Esophagus (tissue), 2 donors: ENCODE measurements around the gene OR1J4. TPM values are rescaled to one million over a fixed set of nuclear protein-coding genes. Genes with fewer than 3 reads are reported as not detected.

Experiments
- H3K27ac ChIP-seq, 2 donors: one replicate each; pipeline ENCODE4 v1.5.1; 2013; ENCODE audit warnings: low read depth in 2 of 2, mild to moderate bottlenecking in 2 of 2, inconsistent platforms in 1 of 2, low read length in 1 of 2, moderate library complexity in 1 of 2
- H3K27me3 ChIP-seq, 2 donors: one replicate each; pipeline ENCODE4 v1.6.1; 2013; ENCODE audit warnings: low read length in 2 of 2, control low read depth in 1 of 2, mild to moderate bottlenecking in 1 of 2; ENCODE audit not compliant: insufficient read depth in 2 of 2, control insufficient read depth in 1 of 2
- H3K36me3 ChIP-seq, 2 donors: one replicate each; pipeline ENCODE4 v1.6.1; 2013; ENCODE audit warnings: low read length in 1 of 2; ENCODE audit not compliant: control insufficient read depth in 2 of 2, insufficient read depth in 2 of 2
- H3K4me1 ChIP-seq, 2 donors: one replicate each; pipeline ENCODE4 v1.6.1; 2013; ENCODE audit warnings: low read length in 1 of 2; ENCODE audit not compliant: control insufficient read depth in 2 of 2, insufficient read depth in 2 of 2
- H3K4me3 ChIP-seq, 2 donors: one replicate each; pipeline ENCODE4 v1.5.1; 2013; ENCODE audit warnings: low read length in 2 of 2, mild to moderate bottlenecking in 2 of 2, low read depth in 1 of 2, moderate library complexity in 1 of 2
- H3K9me3 ChIP-seq, 2 donors: one replicate each; pipeline ENCODE4 v1.6.1; 2013; ENCODE audit warnings: mild to moderate bottlenecking in 2 of 2, low read depth in 1 of 2, low read length in 1 of 2, moderate library complexity in 1 of 2; ENCODE audit not compliant: control insufficient read depth in 2 of 2, insufficient read depth in 1 of 2
- WGBS, 2 donors: extraction: QIAGEN DNeasy Blood & Tissue Kit; methylation state at CpG; one replicate each; pipeline ENCODE4 v1.1.7; 2013; 5-methylcytosine and 5-hydroxymethylcytosine counted together
- polyA plus RNA-seq, 2 donors: library from polyadenylated mRNA; stranded (reverse); fragments of 200-250 nt; gene quantifications; one replicate each; pipeline ENCODE4 v1.2.3, GENCODE V29; 2013
- donor health status: healthy with polysubstance abuse.
- donor health status: Bipolar disorder and iron deficiency.

Gene OR1J4
- polyA plus RNA-seq, 2 donors, result not detected

DNA sequence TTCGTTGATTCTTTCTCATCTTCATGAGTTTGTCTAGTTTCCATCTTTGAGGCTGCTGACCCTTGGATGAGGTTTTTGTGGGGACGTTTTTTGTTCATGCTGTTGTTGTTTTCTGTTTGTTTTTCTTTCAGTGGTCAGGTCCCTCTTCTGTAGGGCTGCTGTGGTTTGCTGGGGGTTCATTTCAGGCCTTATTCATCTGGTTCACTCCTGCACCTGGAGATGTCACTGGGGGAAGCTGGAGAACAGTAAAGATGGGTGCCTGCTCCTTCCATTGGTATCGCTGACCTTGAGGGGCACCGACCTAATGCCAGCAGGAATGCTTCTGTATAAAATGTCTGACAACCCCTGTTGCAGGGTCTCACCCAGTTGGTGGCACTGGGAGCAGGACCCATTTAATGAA lies 42.5 kb downstream of the OR1J4 start:
- Histone ChIP-seq H3K9me3 (no peaks in the 10 kb centered on the region), H3K4me1 (no peaks in the 10 kb centered on the region), H3K4me3 (no peak overlapping the region), H3K27me3 (no peaks in the 10 kb centered on the region), H3K27ac (no peak overlapping the region), H3K36me3 (no peaks in the 10 kb centered on the region)
- 73 to 79% methylated on average over 4 of the region's 4 CpGs for WGBS, 2 donors

DNA sequence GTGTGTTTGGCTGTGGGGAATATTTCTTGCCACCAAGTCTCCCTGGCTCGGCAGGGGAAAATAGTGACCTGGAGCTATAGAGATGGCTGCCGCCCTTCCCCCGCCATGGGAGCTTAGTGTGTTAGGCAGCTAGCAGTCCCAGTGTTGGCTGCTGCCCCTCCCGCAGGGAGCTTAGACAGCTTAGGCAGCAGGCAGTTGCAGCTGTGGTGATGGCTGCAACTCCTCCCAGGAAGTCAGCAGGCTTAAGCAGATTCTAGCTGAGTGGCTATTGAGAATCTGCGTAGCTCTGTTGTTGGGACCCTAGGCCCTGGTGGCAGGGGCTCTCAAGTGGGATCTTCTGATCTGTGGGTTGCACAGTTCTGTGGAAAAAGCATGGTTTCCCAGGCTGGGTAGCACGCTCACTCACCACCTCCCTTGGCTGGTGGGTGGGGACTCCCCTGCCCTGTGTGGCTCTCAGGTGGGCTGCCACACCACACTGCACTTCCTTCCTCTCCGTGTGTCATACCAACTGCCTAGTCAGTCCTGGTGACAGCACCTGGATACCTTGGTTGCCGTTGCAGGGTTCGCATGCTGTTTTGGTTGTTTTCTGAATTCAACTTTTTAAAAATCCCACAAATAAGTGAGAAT lies 43.3 kb downstream of the OR1J4 start:
- Histone ChIP-seq H3K4me1 (no peaks in the 10 kb centered on the region), H3K9me3 (no peaks in the 10 kb centered on the region), H3K36me3 (no peaks in the 10 kb centered on the region), H3K27me3 (no peaks in the 10 kb centered on the region), H3K27ac (no peak overlapping the region), H3K4me3 (no peak overlapping the region)
- WGBS, 2 donors, result 37 to 46% methylated on average over 9 of the region's 9 CpGs

DNA sequence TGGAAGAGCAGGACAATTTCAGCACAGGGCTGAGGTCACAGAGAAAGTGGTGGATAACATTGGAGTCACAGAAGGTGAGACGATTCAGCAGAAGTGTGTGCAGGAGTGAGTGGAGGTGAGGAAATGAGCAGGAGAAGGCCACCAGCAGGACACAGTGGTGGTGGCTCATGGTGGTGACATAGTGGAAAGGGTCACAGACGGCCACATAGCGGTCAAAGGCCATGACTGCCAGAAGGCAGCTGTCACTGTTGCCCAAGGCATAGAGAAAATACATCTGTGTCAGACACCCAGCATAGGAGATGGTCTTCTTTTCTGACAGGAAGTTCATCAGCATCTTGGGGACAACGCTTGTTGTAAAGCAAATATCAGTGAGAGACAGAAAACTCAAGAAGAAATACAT lies 49.0 kb downstream of the OR1J4 start:
- no peaks in the 10 kb centered on the region for H3K27me3 ChIP-seq
- H3K36me3 ChIP-seq, result no peaks in the 10 kb centered on the region
- H3K9me3 ChIP-seq, result no peaks in the 10 kb centered on the region
- no peak overlapping the region for H3K27ac ChIP-seq
- no peaks in the 10 kb centered on the region for H3K4me1 ChIP-seq
- 88% methylated on average over 4 of the region's 4 CpGs for WGBS, 2 donors
- no peak overlapping the region for H3K4me3 ChIP-seq

Other genes with a start within 250 kb of the OR1J4 start
- 10 to 100 TPM in 1 of 2 donors, 1 to 10 TPM in 1; 6.8 to 20.3 TPM for gene PTGS1, start 148.1 kb upstream of the OR1J4 start, polyA plus RNA-seq
- gene OR1J1, start 41.2 kb upstream of the OR1J4 start, polyA plus RNA-seq, result not detected
- under 1 TPM in 1 of 2 donors, not detected in 1; 0.04 TPM for gene OR1J2, start 8.3 kb upstream of the OR1J4 start, polyA plus RNA-seq
- not detected for gene OR1N1, start 8.2 kb downstream of the OR1J4 start, polyA plus RNA-seq
- gene OR1N2, start 34.0 kb downstream of the OR1J4 start, polyA plus RNA-seq, result not detected
- under 1 TPM in 1 of 2 donors, not detected in 1; 0.01 TPM for gene OR1L8, start 64.2 kb downstream of the OR1J4 start, polyA plus RNA-seq
- gene OR1Q1, start 95.6 kb downstream of the OR1J4 start, polyA plus RNA-seq, result not detected
- not detected for gene OR1B1, start 138.5 kb downstream of the OR1J4 start, polyA plus RNA-seq
- gene OR1L1, start 142.6 kb downstream of the OR1J4 start, polyA plus RNA-seq, result not detected
- not detected for gene OR1L3, start 156.0 kb downstream of the OR1J4 start, polyA plus RNA-seq
- gene OR1L4, start 204.8 kb downstream of the OR1J4 start, polyA plus RNA-seq, result not detected
- not detected for gene OR1L6, start 223.2 kb downstream of the OR1J4 start, polyA plus RNA-seq